HCT116 (cell line): ENCODE results near the gene KIAA1755. TPM values are rescaled to one million over a fixed set of nuclear protein-coding genes. Genes with fewer than 3 reads are reported as not detected.

ENCODE experiments used
- ATAC-seq: fragments of 200-7000 bp; cut with Tn5 transposase; 2 replicates; pipeline ENCODE4 v1.9.1; 2020; ENCODE audit warnings: mild to moderate bottlenecking, moderate library complexity
- Bru-seq: library from RNA; stranded (reverse); fragments of 400-500 nt; gene quantifications from one replicate; lab custom pipeline; 2021; lab: Mats Ljungman, UMichigan
- BruChase-seq, 2 experiments: library from RNA; stranded (reverse); fragments of 400-500 nt; gene quantifications; one replicate each; lab custom pipeline; 2021; lab: Mats Ljungman, UMichigan
- BruUV-seq: library from RNA; stranded (reverse); fragments of 400-500 nt; replicated peaks from 2 replicates; lab custom pipeline; 2021; lab: Mats Ljungman, UMichigan
- CTCF ChIA-PET: fragments of 300-600 bp; sonication (Branson Sonifier 250); formaldehyde crosslinking; loops from one replicate; lab custom pipeline; 2021; ENCODE audit warnings: antibody characterized with exemption; lab: Charles Lee
- POLR2A ChIA-PET: fragments of 300-600, 350-600 bp; sonication (Branson Sonifier 250); formaldehyde crosslinking; loops from one replicate; lab custom pipeline; 2021; ENCODE audit warnings: antibody characterized with exemption; lab: Charles Lee
- RAD21 ChIA-PET, 2 experiments: fragments of 300-600 bp; sonication (Branson Sonifier 250); formaldehyde crosslinking; loops; one replicate each; lab custom pipeline; 2023; ENCODE audit warnings: low total read pairs in 2 of 2; ENCODE audit not compliant: uncharacterized antibody in 2 of 2, unreplicated experiment in 2 of 2, low non-redundant PET in 1 of 2; lab: Charles Lee
- DNase-seq: peaks from one replicate; pipeline ENCODE4 v3.0.0-alpha.2; 2010; ENCODE audit warnings: low read depth, low spot score
- H2AFZ ChIP-seq: fragments of 200-600 bp; shearing (Covaris generic), sonication (generic); 2 replicates; pipeline ENCODE4 v1.6.1; 2017; ENCODE audit warnings: low read depth, mixed run types, mixed read lengths, antibody characterized with exemption, low read length; ENCODE audit not compliant: poor library complexity, severe bottlenecking
- H3K27ac ChIP-seq: 2 replicates; pipeline ENCODE4 v1.5.1; 2012; ENCODE audit warnings: low read depth, low read length
- H3K27me3 ChIP-seq: fragments of 200-600 bp; sonication (generic); 2 replicates; pipeline ENCODE4 v1.6.1; 2016; ENCODE audit warnings: mixed run types, low read length, mixed read lengths; ENCODE audit not compliant: insufficient read depth
- H3K36me3 ChIP-seq, 2 experiments: fragments of 200-500 bp in 1 of 2; fragments of 200-600 bp in 1 of 2; sonication (Bioruptor generic) in 1 of 2; sonication (generic) in 1 of 2; 2 replicates each; pipeline versions ENCODE4 v1.5.1 to v1.6.1; 2014 to 2016; ENCODE audit warnings: low read length in 2 of 2, inconsistent platforms in 1 of 2, mixed read lengths in 1 of 2, mixed run types in 1 of 2; ENCODE audit not compliant: insufficient read depth in 2 of 2, control insufficient read depth in 1 of 2
- H3K4me1 ChIP-seq, 2 experiments: fragments of 200-600 bp in 1 of 2; sonication (generic) in 1 of 2; 2 replicates each; pipeline versions ENCODE4 v1.5.1 to v1.6.1; 2012 to 2017; ENCODE audit warnings: low read length in 2 of 2, inconsistent platforms in 1 of 2, mild to moderate bottlenecking in 1 of 2, mixed read lengths in 1 of 2, mixed run types in 1 of 2, moderate library complexity in 1 of 2; ENCODE audit not compliant: insufficient read depth in 2 of 2, control insufficient read depth in 1 of 2
- H3K4me2 ChIP-seq: fragments of 200-600 bp; sonication (generic); 2 replicates; pipeline ENCODE4 v1.6.1; 2017; ENCODE audit warnings: mixed run types, low read length, mixed read lengths
- H3K4me3 ChIP-seq, 2 experiments: fragments of 200-600 bp in 1 of 2; sonication (generic) in 1 of 2; replicated peaks in 1 of 2; 2 replicates each; pipeline ENCODE4 v1.5.1; 2011 to 2016; ENCODE audit warnings: low read length in 2 of 2, control low read depth in 1 of 2, low read depth in 1 of 2, mild to moderate bottlenecking in 1 of 2, mixed read lengths in 1 of 2, mixed run types in 1 of 2
- H3K79me2 ChIP-seq: fragments of 200-600 bp; sonication (generic); 2 replicates; pipeline ENCODE4 v1.6.1; 2017; ENCODE audit warnings: mild to moderate bottlenecking, mixed run types, low read length, moderate library complexity, mixed read lengths; ENCODE audit not compliant: insufficient read depth
- H3K9ac ChIP-seq: fragments of 200-600 bp; sonication (generic); 2 replicates; pipeline ENCODE4 v1.6.1; 2016; ENCODE audit warnings: low read length, mixed read lengths
- H3K9me2 ChIP-seq: fragments of 200-600 bp; sonication (generic), shearing (Covaris generic); 2 replicates; pipeline ENCODE4 v1.6.1; 2017; ENCODE audit warnings: mixed run types, mild to moderate bottlenecking, moderate library complexity; ENCODE audit not compliant: insufficient read depth
- H3K9me3 ChIP-seq, 2 experiments: fragments of 200-500 bp in 1 of 2; fragments of 200-600 bp in 1 of 2; sonication (Bioruptor generic) in 1 of 2; sonication (generic) in 1 of 2; 2 replicates each; pipeline ENCODE4 v1.6.1; 2014 to 2017; ENCODE audit warnings: low read length in 2 of 2, mixed read lengths in 2 of 2, inconsistent platforms in 1 of 2, low read depth in 1 of 2, mild to moderate bottlenecking in 1 of 2, mixed run types in 1 of 2, moderate library complexity in 1 of 2; ENCODE audit not compliant: control insufficient read depth in 1 of 2, insufficient read depth in 1 of 2
- H4K20me1 ChIP-seq: fragments of 200-600 bp; sonication (generic), shearing (Covaris generic); 2 replicates; pipeline ENCODE4 v1.6.1; 2017; ENCODE audit warnings: mixed run types, mild to moderate bottlenecking, moderate library complexity; ENCODE audit not compliant: insufficient read depth
- ATF3 ChIP-seq: IDR thresholded peaks from 2 replicates; pipeline ENCODE4 v1.6.1; 2012
- CEBPB ChIP-seq: IDR thresholded peaks from 2 replicates; pipeline ENCODE4 v1.6.1; 2012; ENCODE audit warnings: low read depth
- CTCF ChIP-seq, 3 experiments: fragments of 200-600 bp in 1 of 3; sonication (generic) in 1 of 3; IDR thresholded peaks in 2 of 3; conservative IDR thresholded peaks in 1 of 3; 2 replicates each; pipeline ENCODE4 v1.5.1; 2012 to 2017; ENCODE audit warnings: low read depth in 2 of 3, low read length in 2 of 3, antibody characterized with exemption in 1 of 3, borderline replicate concordance in 1 of 3, control low read depth in 1 of 3, mild to moderate bottlenecking in 1 of 3, mixed read lengths in 1 of 3, mixed run types in 1 of 3, moderate library complexity in 1 of 3; ENCODE audit not compliant: insufficient read depth in 1 of 3
- ELF1 ChIP-seq: IDR thresholded peaks from 2 replicates; pipeline ENCODE4 v1.6.1; 2012; ENCODE audit warnings: low read depth, borderline replicate concordance
- JUND ChIP-seq: IDR thresholded peaks from 2 replicates; pipeline ENCODE4 v1.6.1; 2012
- RAD21 ChIP-seq: IDR thresholded peaks from 2 replicates; pipeline ENCODE4 v1.6.1; 2012; ENCODE audit warnings: low read depth, mild to moderate bottlenecking
- REST ChIP-seq: IDR thresholded peaks from 2 replicates; pipeline ENCODE4 v1.6.1; 2012; ENCODE audit warnings: low read depth
- SP1 ChIP-seq: IDR thresholded peaks from 2 replicates; pipeline ENCODE4 v1.6.1; 2012; ENCODE audit warnings: low read depth
- TCF7L2 ChIP-seq: IDR thresholded peaks from 2 replicates; pipeline ENCODE4 v1.7.0; 2011; ENCODE audit warnings: borderline replicate concordance, inconsistent platforms; ENCODE audit not compliant: insufficient read depth, insufficient read length; ENCODE audit errors: extremely low read depth
- YY1 ChIP-seq: IDR thresholded peaks from 2 replicates; pipeline ENCODE4 v1.6.1; 2011; ENCODE audit warnings: low read length, low read depth, moderate library complexity, mild to moderate bottlenecking; ENCODE audit not compliant: insufficient replicate concordance; ENCODE audit errors: extremely low read depth
- ZBTB33 ChIP-seq: IDR thresholded peaks from 2 replicates; pipeline ENCODE4 v1.6.1; 2011; ENCODE audit warnings: mild to moderate bottlenecking, low read length, moderate library complexity; ENCODE audit not compliant: insufficient replicate concordance; ENCODE audit errors: extremely low read depth
- intact Hi-C: fragments of 100-400 bp; cut with micrococcal nuclease; formaldehyde crosslinking; loops from 2 replicates; pipeline ENCODE4 v1.10.0; 2022
- long read RNA-seq: library from polyadenylated mRNA; unstranded; transcript quantifications from one replicate; pipeline ENCODE4 v2.0.0, GENCODE V29; 2021; ENCODE audit not compliant: unreplicated experiment
- polyA plus RNA-seq: library from polyadenylated mRNA; unstranded; fragments of >200 nt; gene quantifications from 2 replicates; pipeline ENCODE4 v1.2.1, GENCODE V29; 2012; ENCODE audit warnings: missing spikeins
- total RNA-seq: library from RNA; stranded (reverse); gene quantifications from one replicate; pipeline ENCODE4 v1.2.1, GENCODE V29; 2021; ENCODE audit not compliant: unreplicated experiment

Gene KIAA1755, protein sequence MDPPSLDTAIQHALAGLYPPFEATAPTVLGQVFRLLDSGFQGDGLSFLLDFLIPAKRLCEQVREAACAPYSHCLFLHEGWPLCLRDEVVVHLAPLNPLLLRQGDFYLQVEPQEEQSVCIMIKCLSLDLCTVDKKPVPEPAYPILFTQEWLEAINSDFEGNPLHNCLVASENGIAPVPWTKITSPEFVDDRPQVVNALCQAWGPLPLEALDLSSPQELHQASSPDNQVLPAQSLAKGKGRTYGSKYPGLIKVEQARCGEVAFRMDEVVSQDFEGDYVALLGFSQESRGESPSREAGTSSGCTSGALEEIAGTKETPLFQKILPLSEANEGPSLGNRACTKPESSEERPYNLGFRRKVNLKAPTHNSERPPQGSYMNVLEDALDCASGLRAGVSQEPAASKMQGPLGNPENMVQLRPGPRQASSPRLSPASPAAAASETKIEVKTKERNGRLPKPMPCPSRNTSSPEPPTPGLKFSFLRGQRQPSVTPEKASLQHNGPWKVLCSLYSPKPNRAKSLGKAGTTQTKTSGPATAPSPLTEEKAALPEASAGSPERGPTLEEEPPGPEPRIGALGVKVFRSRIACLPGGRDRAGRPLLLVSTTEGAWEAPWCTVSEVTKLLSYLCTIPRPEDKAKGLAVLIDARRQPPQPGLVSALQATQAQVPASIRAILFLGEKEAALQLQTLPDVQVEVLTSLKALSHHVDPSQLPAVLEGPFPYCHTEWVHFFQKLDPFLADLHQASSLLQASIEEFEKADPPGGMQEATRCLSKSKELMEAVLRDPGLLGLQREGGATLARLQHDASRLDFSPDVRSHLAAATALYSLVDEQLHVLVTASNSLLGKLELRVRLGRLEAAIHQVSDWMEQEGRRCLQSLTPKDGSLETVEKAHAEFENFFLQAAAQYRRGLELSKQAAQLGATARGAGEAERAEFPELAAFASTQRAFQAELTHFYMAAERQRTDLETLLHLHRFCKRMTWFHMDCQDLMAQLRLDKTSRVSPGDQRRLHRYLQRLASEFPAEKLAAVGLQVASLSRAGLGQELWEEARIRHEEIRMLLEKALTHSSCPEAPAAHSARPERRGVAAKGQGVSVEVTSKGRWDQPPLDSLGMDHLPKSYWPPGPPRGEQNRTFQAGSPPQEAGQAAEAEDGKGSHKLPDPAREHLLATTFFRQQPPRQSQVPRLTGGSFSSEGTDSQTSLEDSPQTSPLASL
- total RNA-seq (not detected), Bru-seq, nascent RNA (percentile 7 among the genes with signal in this experiment), BruChase-seq, experiment 1, labeled RNA remaining after a 6-hour chase (percentile 2 among the genes with signal in this experiment), BruChase-seq, experiment 2, labeled RNA remaining after a 2-hour chase (percentile 4 among the genes with signal in this experiment)
- polyA plus RNA-seq = 0.04 TPM in 1 of 2 replicates, not detected in the other
- long read RNA-seq = 0 reads

- Histone ChIP-seq H3K9ac (no peak within 1 kb of the TSS), H3K9me3 (no peaks in the 10 kb centered on the region), H3K4me3 (no peak within 1 kb of the TSS), H4K20me1 (no peaks in the 10 kb centered on the region), H3K27ac (no peak within 1 kb of the TSS), H3K9me2 (no peaks in the 10 kb centered on the region), H3K27me3 (no peaks in the 10 kb centered on the region), H3K4me1 (no peaks in the 10 kb centered on the region), H3K36me3 (no peaks in the 10 kb centered on the region), H3K4me2 (no peak within 1 kb of the TSS), H2AFZ (no peak within 1 kb of the TSS), H3K79me2 (no peaks in the 10 kb centered on the region)
- RAD21 ChIA-PET = no interaction called here
- POLR2A ChIA-PET = no interaction called here
- no peak for ATAC-seq
- no TSS peak for BruUV-seq
- DNase-seq = no peak
- intact Hi-C loops = no loop called here
- CTCF ChIA-PET = no interaction called here
- TF ChIP-seq YY1 (no peak), TCF7L2 (no peak), CTCF (IDR thresholded peaks at IDR 0.05 in 2 of 3, conservative IDR thresholded peaks at IDR 0.05 in 1 of 3; ENCODE audit: borderline replicate concordance in 1 of 3, insufficient read depth in 1 of 3, low read depth in 2 of 3, low read length in 2 of 3) (no peak), SP1 (no peak), ELF1 (no peak), ATF3 (no peak), RAD21 (no peak), CEBPB (no peak), JUND (no peak), ZBTB33 (no peak), REST (no peak)
Observed at GRCh38 chr20:38260378-38261053, at the start of gene KIAA1755. TSS of gene KIAA1755 (minus strand) at chr20:38260735. CDS start at chr20:38260500, 235 bp downstream.
